ENCODE measurements around the gene ZNF276. TPM values are rescaled to one million over a fixed set of nuclear protein-coding genes. Genes with fewer than 3 reads are reported as not detected.

ZNF276 gene
- total RNA-seq, 1 experiment from 2014 or later, result 30.6 TPM

DNA sequence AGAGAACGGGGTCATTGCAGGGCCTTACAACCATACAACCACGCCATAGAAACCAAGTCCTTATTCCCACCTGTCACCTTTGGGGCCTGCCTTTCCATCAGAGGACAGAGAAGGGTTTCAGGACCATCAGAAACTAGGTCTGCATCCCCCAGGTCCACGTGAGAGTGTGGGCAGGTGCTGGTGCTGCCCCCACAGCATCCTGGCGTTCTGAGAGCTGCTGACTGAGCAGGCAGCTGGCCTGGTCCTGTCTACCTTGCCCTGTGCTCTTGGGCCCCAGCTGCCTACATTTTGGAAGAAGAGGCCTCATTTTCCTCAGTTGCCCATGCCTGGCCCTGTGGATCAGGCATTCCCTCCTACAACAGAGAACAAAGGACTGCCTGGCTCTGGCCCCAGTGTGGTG lies 21.6 kb downstream of the ZNF276 start:
- no peak for DNase-seq
- TF ChIP-seq, protein P1, sequence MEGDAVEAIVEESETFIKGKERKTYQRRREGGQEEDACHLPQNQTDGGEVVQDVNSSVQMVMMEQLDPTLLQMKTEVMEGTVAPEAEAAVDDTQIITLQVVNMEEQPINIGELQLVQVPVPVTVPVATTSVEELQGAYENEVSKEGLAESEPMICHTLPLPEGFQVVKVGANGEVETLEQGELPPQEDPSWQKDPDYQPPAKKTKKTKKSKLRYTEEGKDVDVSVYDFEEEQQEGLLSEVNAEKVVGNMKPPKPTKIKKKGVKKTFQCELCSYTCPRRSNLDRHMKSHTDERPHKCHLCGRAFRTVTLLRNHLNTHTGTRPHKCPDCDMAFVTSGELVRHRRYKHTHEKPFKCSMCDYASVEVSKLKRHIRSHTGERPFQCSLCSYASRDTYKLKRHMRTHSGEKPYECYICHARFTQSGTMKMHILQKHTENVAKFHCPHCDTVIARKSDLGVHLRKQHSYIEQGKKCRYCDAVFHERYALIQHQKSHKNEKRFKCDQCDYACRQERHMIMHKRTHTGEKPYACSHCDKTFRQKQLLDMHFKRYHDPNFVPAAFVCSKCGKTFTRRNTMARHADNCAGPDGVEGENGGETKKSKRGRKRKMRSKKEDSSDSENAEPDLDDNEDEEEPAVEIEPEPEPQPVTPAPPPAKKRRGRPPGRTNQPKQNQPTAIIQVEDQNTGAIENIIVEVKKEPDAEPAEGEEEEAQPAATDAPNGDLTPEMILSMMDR (IDR thresholded peaks at IDR 0.05; ENCODE audit: unreplicated experiment), result no peak
- no peak overlapping the region for H3K27ac Mint-ChIP-seq (ENCODE audit: unreplicated experiment)
- CTCF ChIA-PET, result interaction anchor here (0.6 kb wide), 3 partner anchors 10 to 304 kb away, joined by 3 to 5 read pairs (median 3); no protein-coding TSS in a partner anchor
- peaks cover 87% of the 10 kb centered on the region for H3K36me3 Mint-ChIP-seq (ENCODE audit: insufficient read depth, unreplicated experiment)
- intact Hi-C loops (cut with micrococcal nuclease; ENCODE audit: unreplicated experiment), result no loop called here
- H3K27me3 Mint-ChIP-seq (ENCODE audit: unreplicated experiment), result no peaks in the 10 kb centered on the region
- no peaks in the 10 kb centered on the region for H3K9me3 Mint-ChIP-seq (ENCODE audit: low read depth, unreplicated experiment)
- no TSS peak for BruUV-seq (replicated peaks)
- H3K4me1 Mint-ChIP-seq (ENCODE audit: low read depth, unreplicated experiment), result no peaks in the 10 kb centered on the region
- no peak overlapping the region for H3K4me3 Mint-ChIP-seq (ENCODE audit: low read depth, unreplicated experiment)

DNA sequence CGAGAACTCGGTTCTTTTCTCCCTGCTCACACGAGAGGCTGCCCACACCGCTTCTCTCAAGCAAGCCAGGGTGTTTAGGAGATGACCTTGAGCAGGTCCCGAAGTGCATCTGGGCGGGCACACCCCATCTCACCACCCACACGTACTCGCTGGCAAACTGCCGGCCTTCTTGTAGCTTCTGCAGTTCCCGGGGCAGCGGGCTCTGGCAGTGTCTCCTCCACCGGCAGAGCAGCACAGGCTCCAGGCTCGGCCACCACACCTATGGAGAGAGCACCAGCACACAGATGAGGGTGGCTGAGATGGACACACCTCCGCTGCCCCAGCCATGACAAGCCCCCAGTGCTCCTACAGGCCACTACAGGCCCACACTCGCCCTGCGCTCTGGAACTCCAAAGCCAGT lies 23.5 kb downstream of the ZNF276 start:
- no peaks in the 10 kb centered on the region for H3K27me3 Mint-ChIP-seq (ENCODE audit: unreplicated experiment)
- peaks cover 84% of the 10 kb centered on the region for H3K36me3 Mint-ChIP-seq (ENCODE audit: insufficient read depth, unreplicated experiment)
- H3K9me3 Mint-ChIP-seq (ENCODE audit: low read depth, unreplicated experiment), result no peaks in the 10 kb centered on the region
- TF ChIP-seq, protein P1 (IDR thresholded peaks at IDR 0.05; ENCODE audit: unreplicated experiment), result no peak
- no peak overlapping the region for H3K27ac Mint-ChIP-seq (ENCODE audit: unreplicated experiment)
- BruUV-seq (replicated peaks), result no TSS peak
- H3K4me3 Mint-ChIP-seq (ENCODE audit: low read depth, unreplicated experiment), result no peak overlapping the region
- H3K4me1 Mint-ChIP-seq (ENCODE audit: low read depth, unreplicated experiment), result no peaks in the 10 kb centered on the region
- intact Hi-C loops (cut with micrococcal nuclease; ENCODE audit: unreplicated experiment), result no loop called here
- CTCF ChIA-PET, result no interaction called here
- no peak for DNase-seq

DNA sequence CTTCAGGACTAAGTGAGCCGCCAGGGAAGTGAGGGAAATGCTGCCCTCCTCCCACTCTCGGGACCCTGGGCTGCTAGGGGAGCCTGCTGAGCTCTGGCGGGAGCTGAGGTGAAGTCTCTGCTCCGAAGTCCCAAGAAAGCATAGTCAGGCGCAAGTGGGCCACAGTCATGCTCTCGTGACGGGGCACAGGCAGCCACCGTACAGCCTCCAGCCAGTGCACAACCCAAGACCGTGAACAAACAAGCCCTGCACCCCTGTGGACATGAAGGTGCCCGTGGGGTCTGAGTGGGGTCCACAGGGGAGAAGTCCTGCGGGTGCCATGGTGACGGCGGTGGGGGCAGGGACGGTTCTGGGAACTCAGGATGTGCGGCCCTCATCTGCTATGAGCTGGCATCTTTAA lies 24.7 kb downstream of the ZNF276 start:
- DNase-seq, result no peak
- Mint-ChIP-seq H3K27ac (ENCODE audit: unreplicated experiment) (no peak overlapping the region), H3K9me3 (ENCODE audit: low read depth, unreplicated experiment) (no peaks in the 10 kb centered on the region), H3K4me3 (ENCODE audit: low read depth, unreplicated experiment) (no peak overlapping the region), H3K27me3 (ENCODE audit: unreplicated experiment) (no peaks in the 10 kb centered on the region), H3K36me3 (ENCODE audit: insufficient read depth, unreplicated experiment) (peaks cover 74% of the 10 kb centered on the region), H3K4me1 (ENCODE audit: low read depth, unreplicated experiment) (no peaks in the 10 kb centered on the region)
- intact Hi-C loops (cut with micrococcal nuclease; ENCODE audit: unreplicated experiment), result no loop called here
- CTCF ChIA-PET, result no interaction called here
- TF ChIP-seq, protein P1 (IDR thresholded peaks at IDR 0.05; ENCODE audit: unreplicated experiment), result no peak
- no TSS peak for BruUV-seq (replicated peaks)

DNA sequence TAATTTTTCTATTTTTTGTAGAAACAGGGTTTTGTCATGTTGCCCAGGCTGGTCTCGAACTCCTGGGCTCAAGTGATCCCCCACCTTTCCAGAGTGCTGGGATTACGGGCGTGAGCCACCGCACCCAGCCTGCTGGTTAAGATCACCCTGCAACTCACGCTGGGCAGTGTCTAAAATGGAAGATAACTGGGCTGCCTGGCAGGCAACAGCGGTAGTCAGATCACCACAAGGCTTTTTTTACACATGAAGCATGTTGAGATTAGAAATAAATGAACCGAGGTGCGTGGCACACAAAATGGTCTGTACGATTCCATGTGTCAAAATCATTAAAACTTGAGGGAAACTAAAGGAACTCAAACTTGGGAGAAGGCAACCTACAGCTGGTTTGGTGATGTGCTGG lies 26.7 kb downstream of the ZNF276 start:
- DNase-seq, result no peak
- TF ChIP-seq, protein P1 (IDR thresholded peaks at IDR 0.05; ENCODE audit: unreplicated experiment), result no peak
- Mint-ChIP-seq H3K27ac (ENCODE audit: unreplicated experiment) (no peak overlapping the region), H3K4me3 (ENCODE audit: low read depth, unreplicated experiment) (no peak overlapping the region), H3K9me3 (ENCODE audit: low read depth, unreplicated experiment) (no peaks in the 10 kb centered on the region), H3K4me1 (ENCODE audit: low read depth, unreplicated experiment) (peaks cover 3% of the 10 kb centered on the region), H3K36me3 (ENCODE audit: insufficient read depth, unreplicated experiment) (peaks cover 62% of the 10 kb centered on the region), H3K27me3 (ENCODE audit: unreplicated experiment) (no peaks in the 10 kb centered on the region)
- CTCF ChIA-PET, result no interaction called here
- BruUV-seq (replicated peaks), result no TSS peak
- intact Hi-C loops (cut with micrococcal nuclease; ENCODE audit: unreplicated experiment), result no loop called here

Data from Calu3 (cell line).